Heart left ventricle (tissue), 16 donors: ENCODE measurements around the gene ACSL6. TPM values are rescaled to one million over a fixed set of nuclear protein-coding genes. Genes with fewer than 3 reads are reported as not detected.
A peak's percentile ranks its signal among the peaks of the same experiment; 100 is the strongest.

ENCODE experiments used
- ATAC-seq, 4 donors: fragments of 200-7000 bp; cut with Tn5 transposase; one replicate each; pipeline ENCODE4 v1.9.1; 2020 to 2022; ENCODE audit warnings: moderate library complexity in 4 of 4, mild to moderate bottlenecking in 3 of 4, moderate number of reproducible peaks in 1 of 4
- DNase-seq, 5 donors: peaks; one replicate each; pipeline ENCODE4 v3.0.0-alpha.2; 2020
- H3K27ac ChIP-seq, 12 donors: fragments of 200-600 bp; sonication (generic) in 4 of 12; one replicate each; pipeline versions ENCODE4 v1.5.0 to v1.8.0; 2016 to 2022; ENCODE audit warnings: mild to moderate bottlenecking in 2 of 12
- H3K27me3 ChIP-seq, 9 donors: fragments of 200-600 bp; sonication (generic) in 2 of 9; one replicate each; pipeline versions ENCODE4 v1.5.1 to v1.8.0; 2016 to 2022; ENCODE audit warnings: mild to moderate bottlenecking in 3 of 9
- H3K36me3 ChIP-seq, 9 donors: fragments of 200-600 bp; sonication (generic) in 2 of 9; one replicate each; pipeline versions ENCODE4 v1.5.0 to v1.8.0; 2018 to 2022; ENCODE audit warnings: mild to moderate bottlenecking in 2 of 9
- H3K4me1 ChIP-seq, 12 donors: fragments of 200-600 bp; sonication (generic) in 4 of 12; one replicate each; pipeline versions ENCODE4 v1.5.0 to v1.8.0; 2016 to 2022; ENCODE audit warnings: mild to moderate bottlenecking in 3 of 12
- H3K4me3 ChIP-seq, 12 donors: fragments of 200-600 bp; sonication (generic) in 4 of 12; one replicate each; pipeline versions ENCODE4 v1.5.0 to v1.8.0; 2017 to 2022; ENCODE audit warnings: mild to moderate bottlenecking in 9 of 12, moderate library complexity in 4 of 12
- H3K9me3 ChIP-seq, 12 donors: fragments of 200-600 bp; sonication (generic) in 4 of 12; one replicate each; pipeline versions ENCODE4 v1.5.0 to v1.8.0; 2016 to 2022; ENCODE audit warnings: mild to moderate bottlenecking in 1 of 12
- CTCF ChIP-seq, 12 donors: fragments of 200-600 bp; sonication (generic) in 4 of 12; IDR thresholded peaks; one replicate each; pipeline versions ENCODE4 v1.5.0 to v1.8.0; 2018 to 2022; ENCODE audit warnings: antibody characterized with exemption in 12 of 12, mild to moderate bottlenecking in 5 of 12
- POLR2A ChIP-seq, 2 donors: fragments of 450-650 bp; IDR thresholded peaks; one replicate each; pipeline ENCODE4 v1.6.1; 2017; ENCODE audit warnings: antibody characterized with exemption in 2 of 2, mild to moderate bottlenecking in 2 of 2, moderate library complexity in 2 of 2
- WGBS, 4 donors: extraction: QIAGEN DNeasy Blood & Tissue Kit in 2 of 4; methylation state at CpG; one replicate each; pipeline versions ENCODE4 v1.1.5 to v1.1.7; 2013 to 2018; 5-methylcytosine and 5-hydroxymethylcytosine counted together
- intact Hi-C, 10 donors: fragments of 100-400 bp; cut with DNase I; formaldehyde crosslinking; loops; one replicate each; pipeline versions ENCODE4 v1.11.1 to v1.14.2; 2022
- polyA plus RNA-seq, 2 donors: library from polyadenylated mRNA; stranded (reverse); fragments of 200-250 nt; gene quantifications; one replicate each; pipeline ENCODE4 v1.2.3, GENCODE V29; 2013
- total RNA-seq, 9 donors: library from RNA; depleted of rRNA in 2 of 9; stranded (reverse); fragments of >200 nt in 2 of 9; fragmentation: NEBNext Ultra II Directional in 3 of 9; extraction: Animal tissue kit (Norgen Biotek cat#: 25700) in 3 of 9; gene quantifications; one replicate each; pipeline versions ENCODE4 v1.1.0 to v1.2.4, GENCODE V29; 2016 to 2023
- donor health status: ischemic (EF 13 %, LVEDD 7.1; RV severe dilation, severe dysfunction).
- donor health status: healthy with polysubstance abuse.
- donor health status: DM: no; HTN: yes; CAD: no.
- donor health status: DM: no; HTN: no; CAD: no.
- donor health status: ischemic (EF 25% LVEDD 6.9; RV normal size, moderate dysfunction).
- donor health status: ischemic (EF 25% LVEDD 5.7; RV mildly dilated, moderate dysfunction).
- donor health status: healthy.
- donor health status: DM: yes; HTN: yes; CAD: no.
- donor health status: ischemic (EF 35%, LVEDD 5.7; RV mildly dilated, moderate dysfunction).
- donor health status: nonischemic (EF 11% LVEDD 7.7; RV severe dilation, severe dysfunction).
- donor health status: DM: yes; HTN: yes; CAD: no.
- donor health status: PGD.
- donor health status: ischemic (EF 29% LVEDD 5.4; RV normal size, mild dysfunction).
- donor health status: nonischemic (EF 23%, LVEDD 6.1; RV moderate dilation, normal function).

ACSL6 gene
- total and polyA plus RNA-seq, 11 donors = 0.33 to 3.8 (median 2.1) TPM

DNA sequence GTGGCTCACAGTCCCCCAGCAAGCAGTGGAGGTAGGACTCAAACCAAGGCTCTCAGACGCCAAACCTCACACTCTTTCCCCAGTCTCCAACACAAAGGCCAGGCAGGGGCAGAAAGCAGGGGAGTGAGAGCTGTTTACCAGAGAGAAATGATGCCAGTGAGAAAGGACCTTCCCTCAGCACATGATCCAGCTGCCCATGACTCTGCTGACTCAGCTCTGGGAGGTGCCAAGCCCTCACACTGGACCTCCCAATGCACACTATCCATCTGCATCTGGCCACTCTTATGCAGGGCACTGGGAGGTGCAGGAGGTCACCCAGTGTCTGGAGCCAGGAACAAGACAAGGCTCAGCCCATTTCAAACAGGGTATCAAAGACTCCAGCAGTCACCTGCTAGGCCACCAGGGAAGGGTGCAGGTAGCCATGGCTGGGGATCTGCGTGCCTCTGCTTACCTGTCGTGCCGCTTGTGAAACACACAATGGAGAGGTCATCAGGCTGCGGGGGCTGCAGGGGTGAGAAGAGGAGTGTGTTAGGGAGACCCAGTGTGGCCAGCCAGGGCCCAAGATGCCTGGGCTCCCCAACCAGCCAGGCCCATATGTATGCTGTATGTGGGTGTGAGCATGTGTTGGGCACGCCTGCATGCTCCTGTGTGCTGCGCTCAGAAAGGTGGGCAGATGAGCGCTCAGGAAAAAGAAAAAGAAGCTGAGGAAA, 26.3 kb downstream of the ACSL6 start:
- Histone ChIP-seq H3K4me3 (no peak overlapping the region), H3K36me3 (no peaks in the 10 kb centered on the region), H3K4me1 (no peaks in the 10 kb centered on the region), H3K27me3 (no peaks in the 10 kb centered on the region), H3K27ac (no peak overlapping the region), H3K9me3 (no peaks in the 10 kb centered on the region)
- DNase-seq (no peak), ATAC-seq (no peak)
- WGBS, 4 donors = 92 to 98% (median 97%) methylated on average over 8 of the region's 8 CpGs
- intact Hi-C loops = no loop called here
- TF ChIP-seq POLR2A (IDR thresholded peaks at IDR 0.05) (no peak), CTCF (IDR thresholded peaks at IDR 0.05) (no peak)

- DNase-seq (no peak), ATAC-seq (peak in 1 of 4 donors; percentile 30)
- WGBS, 4 donors = 60 to 73% (median 67%) methylated on average over 2 of the region's 2 CpGs
- Histone ChIP-seq H3K27me3 (no peaks in the 10 kb centered on the region), H3K9me3 (no peaks in the 10 kb centered on the region), H3K36me3 (no peaks in the 10 kb centered on the region), H3K4me3 (no peak overlapping the region), H3K4me1 (no peaks in the 10 kb centered on the region), H3K27ac (no peak overlapping the region)
- intact Hi-C loops = no loop called here
- TF ChIP-seq CTCF (IDR thresholded peaks at IDR 0.05) = no peak
- no peak for TF ChIP-seq POLR2A (IDR thresholded peaks at IDR 0.05)
Measured at GRCh38 chr5:131983244-131983771, 28.1 kb downstream of the ACSL6 start.

GRCh38 chr5:131981516-131981915, 29.9 kb downstream of the ACSL6 start:
- Histone ChIP-seq H3K9me3 (no peaks in the 10 kb centered on the region), H3K27me3 (no peaks in the 10 kb centered on the region), H3K4me3 (no peak overlapping the region), H3K4me1 (no peaks in the 10 kb centered on the region), H3K27ac (no peak overlapping the region), H3K36me3 (no peaks in the 10 kb centered on the region)
- intact Hi-C loops = no loop called here
- no peak for DNase-seq
- 77 to 81% (median 79%) methylated on average over 4 of the region's 4 CpGs for WGBS, 4 donors
- TF ChIP-seq CTCF (IDR thresholded peaks at IDR 0.05) = no peak
- TF ChIP-seq POLR2A (IDR thresholded peaks at IDR 0.05) = no peak
- ATAC-seq = no peak

DNA sequence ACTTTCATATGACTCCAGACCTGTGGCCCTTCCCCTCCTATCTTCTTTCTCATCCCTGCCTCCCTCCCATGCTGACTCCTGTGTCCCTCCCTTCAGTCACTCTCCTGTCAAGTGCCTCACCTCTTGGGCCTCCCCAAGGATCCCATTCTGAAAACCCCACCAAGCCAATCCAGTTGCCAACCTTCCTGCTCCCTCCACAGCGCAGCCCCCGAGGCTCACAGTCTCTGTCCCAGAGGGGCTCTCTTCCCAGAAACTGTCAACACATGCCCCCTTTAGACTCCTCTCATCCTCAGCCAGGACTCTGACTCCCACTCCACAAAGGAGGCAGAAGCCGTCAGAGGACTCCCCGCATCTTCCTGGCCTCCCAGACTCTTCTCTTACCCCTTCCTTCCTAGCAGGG, 30.8 kb downstream of the ACSL6 start:
- Histone ChIP-seq H3K27me3 (no peaks in the 10 kb centered on the region), H3K27ac (no peak overlapping the region), H3K4me1 (no peaks in the 10 kb centered on the region), H3K9me3 (no peaks in the 10 kb centered on the region), H3K36me3 (no peaks in the 10 kb centered on the region), H3K4me3 (no peak overlapping the region)
- ATAC-seq = no peak
- intact Hi-C loops = no loop called here
- TF ChIP-seq POLR2A (IDR thresholded peaks at IDR 0.05) = no peak
- TF ChIP-seq CTCF (IDR thresholded peaks at IDR 0.05) = no peak
- DNase-seq = no peak
- WGBS, 4 donors = 73 to 88% (median 82%) methylated on average over 4 of the region's 4 CpGs
